Measurements from ENCODE around the gene PLEKHA7. TPM values are rescaled to one million over a fixed set of nuclear protein-coding genes. Genes with fewer than 3 reads are reported as not detected.
"Not testable (repeated sequence)": the region's sequence is repeated elsewhere in the genome, so short reads cannot be mapped to it uniquely, and the experiment has no call there.

Gene PLEKHA7
- total RNA-seq, 2 donors from 2014 or later, result 17.5 to 21.9 TPM

DNA sequence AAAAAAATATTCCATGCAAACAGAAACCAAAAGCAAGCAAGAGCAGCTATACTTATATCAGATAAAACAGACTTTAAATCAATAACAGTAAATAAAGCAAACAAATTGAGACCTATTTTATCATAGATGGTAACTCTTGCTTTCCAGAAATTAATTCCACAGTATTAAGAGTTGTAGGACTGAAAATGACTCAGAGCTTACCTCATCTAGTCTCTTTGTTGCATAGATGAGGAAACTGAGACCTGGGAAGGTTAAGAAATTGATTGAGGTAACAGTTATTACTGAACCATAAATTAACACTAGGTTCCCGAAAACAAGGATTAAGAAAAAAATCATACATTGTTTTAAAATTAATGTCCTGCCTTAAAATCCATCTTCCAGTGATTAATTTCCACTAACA lies 123.8 kb downstream of the PLEKHA7 start:
- WGBS, 2 experiments (ENCODE audit: insufficient coverage in 1 of 2, insufficient read length in 1 of 2), result 100% methylated on average over 1 of the region's 1 CpG; no CpG with 5 or more reads in 1 of the 2 experiments

DNA sequence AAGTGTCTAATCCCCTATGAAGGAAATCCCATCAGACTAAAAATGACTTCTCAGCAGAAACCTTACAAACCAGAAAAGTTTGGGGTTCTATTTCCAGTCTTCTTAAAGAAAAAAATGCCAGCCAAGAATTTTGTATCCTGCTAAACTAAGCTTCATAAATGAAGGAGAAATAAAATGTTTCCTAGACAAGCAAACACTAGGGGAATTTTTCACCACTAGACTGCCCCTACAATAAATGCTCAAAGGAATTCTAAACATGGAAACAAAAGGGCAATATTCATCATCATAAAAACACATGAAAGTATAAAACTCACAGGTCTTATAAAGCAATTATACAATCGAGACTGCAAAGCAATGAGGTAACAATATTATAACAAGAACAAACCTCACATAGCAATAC lies 124.3 kb downstream of the PLEKHA7 start:
- Mint-ChIP-seq H3K9me3 (peaks cover 25% of the 10 kb centered on the region), H3K27me3 (ENCODE audit: insufficient read depth) (peaks cover 2% of the 10 kb centered on the region), H3K27ac (no peak overlapping the region), H3K36me3 (ENCODE audit: low read depth) (peaks cover 7% of the 10 kb centered on the region), H3K4me3 (no peak overlapping the region), H3K4me1 (peaks cover 29% of the 10 kb centered on the region)
- Histone ChIP-seq H3K4me1 (ENCODE audit: control insufficient read depth, insufficient read depth, low read length) (peaks cover 4% of the 10 kb centered on the region), H3K4me3 (ENCODE audit: low read length) (no peak overlapping the region), H3K27me3 (ENCODE audit: control insufficient read depth, insufficient read depth, low read length, poor library complexity, severe bottlenecking) (no peaks in the 10 kb centered on the region), H3K9ac (ENCODE audit: extremely low read depth, low read length, poor library complexity, severe bottlenecking) (no peak overlapping the region), H3K9me3 (ENCODE audit: control insufficient read depth, low read length) (peaks cover 13% of the 10 kb centered on the region), H3K27ac (ENCODE audit: low read depth, low read length) (no peak overlapping the region), H3K36me3 (ENCODE audit: control insufficient read depth, insufficient read depth, low read length) (no peaks in the 10 kb centered on the region)
- DNase-seq, result no peak
- 100% methylated on average over 1 of the region's 1 CpG for WGBS, 2 experiments (ENCODE audit: insufficient coverage in 1 of 2, insufficient read length in 1 of 2)
- TF ChIP-seq, protein P1, sequence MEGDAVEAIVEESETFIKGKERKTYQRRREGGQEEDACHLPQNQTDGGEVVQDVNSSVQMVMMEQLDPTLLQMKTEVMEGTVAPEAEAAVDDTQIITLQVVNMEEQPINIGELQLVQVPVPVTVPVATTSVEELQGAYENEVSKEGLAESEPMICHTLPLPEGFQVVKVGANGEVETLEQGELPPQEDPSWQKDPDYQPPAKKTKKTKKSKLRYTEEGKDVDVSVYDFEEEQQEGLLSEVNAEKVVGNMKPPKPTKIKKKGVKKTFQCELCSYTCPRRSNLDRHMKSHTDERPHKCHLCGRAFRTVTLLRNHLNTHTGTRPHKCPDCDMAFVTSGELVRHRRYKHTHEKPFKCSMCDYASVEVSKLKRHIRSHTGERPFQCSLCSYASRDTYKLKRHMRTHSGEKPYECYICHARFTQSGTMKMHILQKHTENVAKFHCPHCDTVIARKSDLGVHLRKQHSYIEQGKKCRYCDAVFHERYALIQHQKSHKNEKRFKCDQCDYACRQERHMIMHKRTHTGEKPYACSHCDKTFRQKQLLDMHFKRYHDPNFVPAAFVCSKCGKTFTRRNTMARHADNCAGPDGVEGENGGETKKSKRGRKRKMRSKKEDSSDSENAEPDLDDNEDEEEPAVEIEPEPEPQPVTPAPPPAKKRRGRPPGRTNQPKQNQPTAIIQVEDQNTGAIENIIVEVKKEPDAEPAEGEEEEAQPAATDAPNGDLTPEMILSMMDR (conservative IDR thresholded peaks at IDR 0.05), result no peak

More for the DNA sequence above, 123.8 kb downstream of the PLEKHA7 start:
- no peak for DNase-seq
- H3K27me3 Mint-ChIP-seq (ENCODE audit: insufficient read depth), result peaks cover 6% of the 10 kb centered on the region
- H3K36me3 ChIP-seq (ENCODE audit: control insufficient read depth, insufficient read depth, low read length), result no peaks in the 10 kb centered on the region
- H3K4me1 Mint-ChIP-seq, result peaks cover 34% of the 10 kb centered on the region
- no peak overlapping the region for H3K4me3 ChIP-seq (ENCODE audit: low read length)
- H3K9ac ChIP-seq (ENCODE audit: extremely low read depth, low read length, poor library complexity, severe bottlenecking), result no peak overlapping the region
- H3K27ac ChIP-seq (ENCODE audit: low read depth, low read length), result no peak overlapping the region
- TF ChIP-seq, protein P1 (conservative IDR thresholded peaks at IDR 0.05), result no peak
- no peaks in the 10 kb centered on the region for H3K27me3 ChIP-seq (ENCODE audit: control insufficient read depth, insufficient read depth, low read length, poor library complexity, severe bottlenecking)
- peaks cover 4% of the 10 kb centered on the region for H3K4me1 ChIP-seq (ENCODE audit: control insufficient read depth, insufficient read depth, low read length)
- peaks cover 25% of the 10 kb centered on the region for H3K9me3 Mint-ChIP-seq
- H3K4me3 Mint-ChIP-seq, result no peak overlapping the region
- peaks cover 13% of the 10 kb centered on the region for H3K9me3 ChIP-seq (ENCODE audit: control insufficient read depth, low read length)
- H3K36me3 Mint-ChIP-seq (ENCODE audit: low read depth), result peaks cover 7% of the 10 kb centered on the region
- H3K27ac Mint-ChIP-seq, result no peak overlapping the region

DNA sequence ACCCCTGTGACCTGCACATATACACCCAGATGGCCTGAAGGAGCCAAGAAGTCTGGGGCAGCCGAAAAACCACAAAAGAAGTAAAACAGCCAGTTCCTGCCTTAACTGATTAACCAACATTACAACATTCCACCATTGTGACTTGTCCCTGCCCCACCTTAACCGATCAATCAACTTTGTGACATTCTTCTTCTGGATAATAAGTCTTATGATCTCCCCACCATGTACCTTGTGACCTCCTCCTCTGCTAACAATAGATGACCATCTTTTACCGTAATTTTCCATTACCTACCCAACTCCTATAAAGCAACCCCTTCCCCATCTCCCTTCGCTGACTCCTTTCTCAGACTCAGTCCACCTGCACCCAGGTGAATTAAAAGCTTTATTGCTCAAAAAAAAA lies 125.2 kb downstream of the PLEKHA7 start:
- not testable (repeated sequence) for H3K4me3 Mint-ChIP-seq; H3K27ac Mint-ChIP-seq; H3K36me3 ChIP-seq (ENCODE audit: control insufficient read depth, insufficient read depth, low read length); H3K4me1 ChIP-seq (ENCODE audit: control insufficient read depth, insufficient read depth, low read length); H3K27me3 ChIP-seq (ENCODE audit: control insufficient read depth, insufficient read depth, low read length, poor library complexity, severe bottlenecking); H3K4me3 ChIP-seq (ENCODE audit: low read length); DNase-seq; H3K27me3 Mint-ChIP-seq (ENCODE audit: insufficient read depth); H3K27ac ChIP-seq (ENCODE audit: low read depth, low read length); H3K9ac ChIP-seq (ENCODE audit: extremely low read depth, low read length, poor library complexity, severe bottlenecking); H3K36me3 Mint-ChIP-seq (ENCODE audit: low read depth)
- 94 to 100% methylated on average over 1 to 3 of the region's 4 CpGs for WGBS, 2 experiments (ENCODE audit: insufficient coverage in 1 of 2, insufficient read length in 1 of 2)
- H3K9me3 Mint-ChIP-seq, result peaks cover 25% of the 10 kb centered on the region
- H3K4me1 Mint-ChIP-seq, result peaks cover 24% of the 10 kb centered on the region
- peaks cover 13% of the 10 kb centered on the region for H3K9me3 ChIP-seq (ENCODE audit: control insufficient read depth, low read length)

DNA sequence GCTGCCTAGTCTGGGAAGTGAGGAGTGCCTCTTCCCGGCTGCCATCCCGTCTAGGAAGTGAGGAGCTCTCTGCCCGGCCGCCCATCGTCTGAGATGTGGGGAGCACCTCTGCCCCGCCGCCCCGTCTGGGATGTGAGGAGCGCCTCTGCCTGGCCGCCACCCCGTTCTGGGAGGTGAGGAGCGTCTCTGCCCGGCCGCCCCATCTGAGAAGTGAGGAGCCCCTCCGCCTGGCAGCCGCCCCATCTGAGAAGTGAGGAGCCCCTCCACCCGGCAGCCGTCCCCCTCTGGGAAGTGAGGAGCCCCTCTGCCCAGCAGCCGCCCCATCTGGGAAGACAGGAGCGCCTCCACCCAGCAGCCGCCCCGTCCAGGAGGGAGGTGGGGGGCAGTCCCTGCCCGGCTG lies 126.3 kb downstream of the PLEKHA7 start:
- not testable (repeated sequence) for H3K4me1 ChIP-seq (ENCODE audit: control insufficient read depth, insufficient read depth, low read length); H3K36me3 Mint-ChIP-seq (ENCODE audit: low read depth); H3K27me3 ChIP-seq (ENCODE audit: control insufficient read depth, insufficient read depth, low read length, poor library complexity, severe bottlenecking); H3K4me3 Mint-ChIP-seq; H3K27ac ChIP-seq (ENCODE audit: low read depth, low read length); H3K36me3 ChIP-seq (ENCODE audit: control insufficient read depth, insufficient read depth, low read length); H3K4me3 ChIP-seq (ENCODE audit: low read length); H3K9ac ChIP-seq (ENCODE audit: extremely low read depth, low read length, poor library complexity, severe bottlenecking); DNase-seq; H3K27me3 Mint-ChIP-seq (ENCODE audit: insufficient read depth); H3K27ac Mint-ChIP-seq
- WGBS, 2 experiments (ENCODE audit: insufficient coverage in 1 of 2, insufficient read length in 1 of 2), result 94 to 95% methylated on average over 8 to 23 of the region's 23 CpGs
- Mint-ChIP-seq H3K4me1 (peaks cover 22% of the 10 kb centered on the region), H3K9me3 (peaks cover 25% of the 10 kb centered on the region)
- peaks cover 13% of the 10 kb centered on the region for H3K9me3 ChIP-seq (ENCODE audit: control insufficient read depth, low read length)
